Fibroblast of mammary gland (primary cell): Measurements from ENCODE around the gene EFNA3.

ENCODE experiments used
- DNase-seq: peaks from one replicate; pipeline ENCODE4 v3.0.0-alpha.2; 2010; ENCODE audit warnings: low read depth
- H3K4me3 ChIP-seq: 2 replicates; pipeline ENCODE4 v1.5.1; 2011; ENCODE audit warnings: low read depth, mild to moderate bottlenecking, low read length, moderate library complexity; ENCODE audit not compliant: control insufficient read depth
- CTCF ChIP-seq: conservative IDR thresholded peaks from 2 replicates; pipeline ENCODE4 v1.5.1; 2011; ENCODE audit warnings: low read depth, low read length, inconsistent platforms; ENCODE audit not compliant: control insufficient read depth, insufficient read depth

EFNA3 gene

GRCh38 chr1:155131856-155132255, 53.2 kb downstream of the EFNA3 start:
- TF ChIP-seq CTCF = no peak
- no peak for DNase-seq
- H3K4me3 ChIP-seq = no peak overlapping the region

- H3K4me3 ChIP-seq = no peak overlapping the region
- DNase-seq = no peak
- no peak for TF ChIP-seq CTCF
Measured at GRCh38 chr1:155133799-155134281, 55.2 kb downstream of the EFNA3 start.

GRCh38 chr1:155134322-155134721, 55.7 kb downstream of the EFNA3 start:
- no peak for DNase-seq
- no peak for TF ChIP-seq CTCF
- no peak overlapping the region for H3K4me3 ChIP-seq

- TF ChIP-seq CTCF = no peak
- peak; percentile 98 for DNase-seq
- H3K4me3 ChIP-seq = peak overlapping the region; percentile 89
Measured at GRCh38 chr1:155134880-155135414, 56.3 kb downstream of the EFNA3 start.

GRCh38 chr1:155135415-155136028, 56.9 kb downstream of the EFNA3 start, which contains the start of gene SLC50A1:
SLC50A1 (plus strand) TSS chr1:155135852; CDS start chr1:155135912, 60 bp downstream.
- no peak for TF ChIP-seq CTCF
- peak; percentile 86 for DNase-seq
- peak within 1 kb of the TSS; percentile 89 for H3K4me3 ChIP-seq

- no peak for TF ChIP-seq CTCF
- H3K4me3 ChIP-seq = peak overlapping the region; percentile 51
- DNase-seq = no peak
Measured at GRCh38 chr1:155136748-155137147, 58.1 kb downstream of the EFNA3 start.
